GM19324 (cell line): ENCODE results near the gene DNAH3.
"Not testable (repeated sequence)": the region's sequence is repeated elsewhere in the genome, so short reads cannot be mapped to it uniquely, and the experiment has no call there.

Experiments used
- ATAC-seq: cut with Tn5 transposase; IDR thresholded peaks from one replicate; pipeline ENCODE4 v1.9.1; 2021; ENCODE audit warnings: mild to moderate bottlenecking, moderate library complexity; ENCODE audit not compliant: unreplicated experiment, low FRiP score

The DNAH3 gene

DNA sequence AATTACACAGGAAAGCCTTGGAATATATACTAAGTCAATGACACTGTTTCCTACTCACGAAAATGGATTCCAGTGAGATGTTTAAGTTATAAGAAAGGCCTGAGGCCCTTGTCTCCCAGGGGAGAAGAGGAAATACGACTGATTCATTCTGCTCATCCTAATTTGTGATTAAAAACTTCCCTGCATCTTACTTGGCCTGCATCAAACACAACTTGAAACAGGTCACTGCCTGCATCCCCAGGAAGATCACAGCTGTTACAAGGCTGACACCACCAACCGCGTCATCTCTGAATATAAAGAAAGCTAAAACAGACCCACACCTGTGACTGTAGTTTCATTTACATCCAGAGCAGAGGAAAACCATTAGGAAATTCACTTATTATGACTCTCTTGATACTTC, 121.9 kb downstream of the DNAH3 start:
- ATAC-seq: no peak

DNA sequence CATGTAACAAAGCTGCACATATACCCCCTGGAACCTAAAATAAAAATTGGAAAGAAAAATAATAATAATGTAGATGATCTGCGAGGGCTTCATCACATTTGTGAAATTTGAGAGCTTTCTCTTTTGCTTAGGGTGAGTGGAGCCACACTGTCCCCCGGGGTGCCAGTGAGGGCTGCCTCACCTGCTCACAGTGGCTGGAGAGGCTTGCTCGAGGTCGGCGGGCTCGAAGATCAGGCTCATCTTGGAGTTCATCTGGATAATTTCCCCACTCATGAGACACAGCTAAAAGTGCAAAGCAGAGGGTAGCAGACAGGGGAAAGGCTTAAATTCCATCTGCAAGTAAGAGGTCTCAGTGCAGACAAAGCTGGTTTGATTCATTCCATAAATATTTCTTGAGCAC, 123.8 kb downstream of the DNAH3 start:
- ATAC-seq: no peak

DNA sequence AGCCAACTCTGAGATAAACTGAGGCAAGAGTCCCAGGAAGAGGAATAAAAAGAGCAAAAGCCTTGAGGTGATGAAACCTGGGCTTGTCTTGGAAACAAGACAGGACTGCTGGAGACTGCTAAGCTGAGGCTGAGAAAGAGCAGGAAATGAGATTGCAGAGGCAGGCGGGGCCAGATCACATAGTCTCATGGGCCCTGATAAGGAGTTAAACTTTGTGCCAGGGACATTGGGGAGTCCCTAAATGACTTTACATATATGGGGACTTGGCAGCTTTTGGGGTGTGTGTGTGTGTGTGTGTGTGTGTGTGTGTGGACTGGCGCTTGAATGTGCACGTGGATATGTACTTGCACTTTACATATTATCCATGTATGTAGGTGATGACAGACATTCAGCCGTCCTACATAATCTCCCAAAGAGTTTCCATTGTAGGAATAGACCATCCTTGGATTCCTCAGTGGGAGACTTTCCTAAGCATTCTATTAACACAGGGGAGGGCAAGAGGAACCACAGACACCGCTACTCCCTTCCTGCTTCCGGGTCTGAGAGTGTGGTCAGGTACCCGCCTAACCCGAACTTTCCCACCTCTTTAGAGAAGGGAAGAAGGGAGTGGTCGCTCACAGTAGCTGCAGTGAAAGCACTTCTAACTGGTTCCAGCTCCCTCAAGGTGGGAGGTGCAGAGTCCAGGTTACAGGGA, 127.0 kb downstream of the DNAH3 start:
- ATAC-seq: no peak

DNA sequence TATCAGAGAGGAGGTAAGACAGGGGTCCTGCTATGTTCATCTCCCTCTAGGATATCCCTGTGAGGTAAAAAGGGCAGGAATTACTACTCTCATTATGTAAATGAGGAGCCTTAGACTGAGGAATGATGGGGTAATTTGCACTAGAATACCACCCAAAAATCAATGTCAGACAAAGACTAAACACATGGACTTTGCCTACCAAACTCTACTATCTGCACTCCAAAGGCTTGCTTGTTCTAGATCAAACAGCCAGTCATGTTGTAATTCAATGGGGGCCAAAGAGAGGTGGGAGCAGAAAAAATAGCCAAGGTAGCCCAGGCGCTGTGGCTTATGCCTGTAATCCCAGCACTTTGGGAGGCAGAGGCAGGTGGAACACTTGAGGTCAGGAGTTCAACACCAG, 129.3 kb downstream of the DNAH3 start:
- ATAC-seq: no peak

DNA sequence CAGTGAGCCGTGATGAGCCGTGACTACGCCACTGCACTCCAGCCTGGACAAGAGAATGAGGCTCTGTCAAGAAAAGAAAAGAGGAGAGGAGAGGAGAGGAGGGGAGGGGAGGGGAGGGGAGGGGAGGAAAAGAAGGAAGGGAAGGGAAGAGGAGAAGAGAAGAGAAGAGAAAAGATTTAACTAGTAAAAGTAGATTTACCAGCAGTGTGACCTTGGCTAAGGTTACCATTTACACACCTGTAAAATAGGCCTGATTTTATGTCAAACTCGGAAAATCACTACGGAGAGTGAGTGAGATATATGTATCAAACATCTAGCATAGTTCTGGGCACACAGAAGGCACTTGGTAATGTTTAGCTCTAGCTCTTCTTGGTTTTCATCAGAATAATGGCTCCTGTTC, 140.8 kb downstream of the DNAH3 start:
- no peak for ATAC-seq

DNA sequence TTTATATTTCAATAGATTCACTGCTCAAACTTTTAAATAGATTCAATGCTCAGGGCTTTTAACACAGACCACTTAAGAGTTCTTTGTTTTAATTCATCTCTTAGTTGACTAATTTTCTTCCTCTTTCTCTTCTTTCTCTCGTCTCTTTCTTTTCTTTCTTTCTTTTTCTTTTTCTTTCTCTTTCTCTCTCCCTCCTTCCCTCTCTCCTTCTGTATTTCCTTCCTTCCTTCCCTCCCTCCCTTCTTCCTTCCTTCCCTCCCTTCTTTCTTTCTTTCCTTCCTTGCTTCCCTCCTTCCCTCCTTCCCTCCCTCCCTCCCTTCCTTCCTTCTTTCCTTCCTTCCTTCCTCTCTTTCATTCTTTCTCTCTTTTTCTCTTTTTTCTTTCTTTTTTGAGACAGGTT, 145.6 kb downstream of the DNAH3 start:
- ATAC-seq: no peak

DNA sequence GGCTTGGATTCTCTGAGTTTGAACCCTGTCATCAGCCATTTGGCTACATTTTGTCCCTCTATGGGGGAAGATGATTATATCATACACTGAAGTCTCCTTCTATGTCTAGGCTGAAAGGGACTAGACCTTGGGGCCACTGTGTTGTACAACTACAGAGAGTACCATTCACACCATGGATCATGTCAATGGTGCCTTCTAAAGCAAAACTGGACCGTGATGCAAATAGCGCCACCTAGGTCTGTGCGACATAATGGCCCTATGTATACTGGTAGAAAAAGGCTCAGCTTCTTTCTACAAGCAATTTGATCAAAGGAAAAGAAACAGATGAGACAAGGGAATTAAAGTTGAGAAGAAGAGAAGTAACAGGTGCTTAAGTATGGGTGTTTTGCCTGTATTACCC, 149.4 kb downstream of the DNAH3 start:
- no peak for ATAC-seq

DNA sequence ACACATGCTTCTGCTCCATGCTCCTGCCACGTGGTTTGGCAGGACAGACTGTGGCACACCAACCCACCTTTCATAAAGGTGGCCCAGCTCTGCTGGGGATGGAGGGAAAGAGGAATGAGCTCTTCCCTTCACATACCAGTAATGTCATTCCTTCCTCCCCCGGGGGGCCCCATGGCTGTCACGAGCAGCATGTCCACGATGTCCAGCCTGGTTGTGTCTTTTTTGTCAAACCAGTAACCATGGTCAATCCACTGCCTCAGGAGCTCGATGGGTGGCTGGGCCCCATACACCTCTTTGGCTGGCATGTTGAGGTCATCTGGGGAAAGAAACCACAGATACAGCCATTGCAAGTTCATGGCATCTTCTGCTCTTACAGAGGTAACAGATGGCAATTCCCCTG, 153.5 kb downstream of the DNAH3 start:
- ATAC-seq: no peak

DNA sequence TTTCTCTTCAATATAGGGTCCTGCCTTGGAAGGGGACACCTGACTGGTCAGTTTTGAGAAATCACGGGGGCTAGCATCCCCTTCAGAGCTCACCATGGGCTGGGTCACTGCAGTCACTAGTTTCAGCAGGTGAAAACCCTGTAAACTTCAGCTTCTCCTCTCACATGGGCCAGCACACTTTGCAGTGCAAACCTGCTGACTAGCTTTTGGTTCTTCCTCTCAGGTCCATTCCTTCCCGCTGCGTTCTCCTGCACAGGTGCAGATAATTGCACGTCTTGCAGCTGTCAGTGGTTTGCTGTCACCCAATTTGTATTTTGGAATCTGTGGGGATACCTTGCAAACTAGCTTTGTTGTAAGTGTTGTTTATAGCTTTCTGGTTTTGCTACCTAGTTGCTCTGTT, 154.9 kb downstream of the DNAH3 start:
- ATAC-seq: no peak

DNA sequence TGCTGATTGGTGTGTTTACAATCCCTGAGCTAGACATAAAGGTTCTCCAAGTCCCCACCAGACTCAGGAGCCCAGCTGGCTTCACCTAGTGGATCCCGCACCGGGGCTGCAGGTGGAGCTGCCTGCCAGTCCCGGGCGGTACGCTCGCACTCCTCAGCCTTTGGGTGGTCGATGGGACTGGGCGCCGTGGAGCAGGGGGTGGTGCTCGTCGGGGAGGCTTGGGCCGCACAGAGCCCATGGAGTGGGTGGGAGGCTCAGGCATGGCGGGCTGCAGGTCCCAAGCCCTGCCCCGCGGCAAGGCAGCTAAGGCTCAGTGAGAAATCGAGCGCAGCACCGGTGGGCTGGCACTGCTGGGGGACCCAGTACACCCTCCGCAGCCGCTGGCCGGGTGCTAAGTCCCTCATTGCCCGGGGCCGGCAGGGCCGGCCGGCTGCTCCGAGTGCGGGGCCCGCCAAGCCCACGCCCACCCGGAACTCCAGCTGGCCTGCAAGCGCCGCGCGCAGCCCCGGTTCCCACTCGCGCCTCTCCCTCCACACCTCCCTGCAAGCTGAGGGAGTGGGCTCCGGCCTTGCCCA, 161.1 kb downstream of the DNAH3 start:
- not testable (repeated sequence) for ATAC-seq

DNA sequence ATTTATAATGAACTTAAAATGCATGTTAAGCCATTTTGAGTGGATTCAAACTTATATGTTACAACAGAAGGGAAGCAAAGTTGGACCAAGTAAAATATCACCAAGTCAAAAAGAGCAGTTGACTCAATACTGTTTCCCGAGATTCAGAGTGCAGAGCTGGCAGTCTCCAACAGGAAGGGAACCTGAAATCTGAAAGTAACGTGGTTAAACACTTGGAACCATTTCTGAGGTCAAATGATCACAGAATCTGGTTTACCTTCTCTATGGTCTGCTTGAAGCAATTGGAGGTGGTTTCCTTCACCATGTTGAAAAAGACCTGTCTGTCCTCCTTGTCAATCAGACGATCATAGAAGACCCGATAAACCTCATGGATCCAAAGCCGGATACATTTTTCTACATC, 163.6 kb downstream of the DNAH3 start:
- ATAC-seq: no peak

DNA sequence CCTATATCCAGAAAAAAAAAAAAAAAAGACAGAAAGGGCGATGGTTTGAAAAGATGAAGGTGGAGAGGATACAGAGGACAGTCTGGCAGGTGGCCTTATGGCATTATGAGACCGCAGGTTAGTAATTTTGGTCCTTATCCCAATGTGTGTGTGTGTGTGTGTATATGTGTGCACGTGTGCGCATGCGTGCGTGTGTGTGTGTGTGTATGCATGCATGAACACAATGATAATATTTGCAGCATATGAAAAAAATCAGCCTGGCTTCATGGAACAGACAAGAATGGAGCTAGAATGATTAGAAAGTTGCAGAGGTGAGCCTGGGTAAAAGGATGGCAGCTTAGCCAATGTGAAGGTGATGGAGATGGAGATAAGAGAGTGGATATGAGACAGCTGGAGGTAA, 166.6 kb downstream of the DNAH3 start:
- ATAC-seq: no peak

DNA sequence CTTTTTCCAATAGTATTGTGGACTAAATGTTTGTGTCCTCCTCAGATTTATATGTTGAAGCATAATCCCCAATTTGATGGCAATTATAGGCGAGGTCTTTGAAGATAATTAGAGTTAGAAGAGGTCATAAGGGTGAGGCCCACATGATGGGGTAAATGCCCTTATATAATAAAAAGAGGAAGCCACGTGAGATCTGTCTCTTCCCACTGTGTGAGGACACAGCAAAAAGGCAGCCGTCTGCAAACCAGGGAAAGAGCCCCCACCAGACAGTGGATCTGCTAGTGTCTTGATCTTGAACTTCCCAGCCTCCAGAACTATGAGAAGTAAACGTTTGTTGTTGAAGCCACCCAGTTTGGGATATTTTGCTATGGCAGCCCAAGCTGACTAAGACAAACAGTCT, 174.1 kb downstream of the DNAH3 start:
- ATAC-seq: no peak

DNA sequence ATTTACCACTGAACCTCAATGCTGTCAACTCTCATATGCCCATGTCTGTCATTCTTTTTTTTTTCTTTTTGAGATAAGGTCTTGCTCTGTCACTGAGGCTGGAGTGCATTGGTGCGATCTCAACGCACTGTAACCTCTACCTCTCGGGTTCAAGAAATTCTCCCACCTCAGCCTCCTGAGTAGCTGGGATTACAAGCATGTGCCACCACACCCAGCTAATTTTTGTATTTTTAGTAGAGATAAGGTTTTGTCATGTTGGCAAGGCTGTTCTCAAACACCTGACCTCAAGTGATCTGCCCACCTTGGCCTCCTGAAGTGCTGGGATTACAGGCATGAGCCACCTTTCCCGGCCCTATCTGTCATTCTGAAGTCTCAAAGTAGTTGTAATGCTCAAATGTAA, 177.4 kb downstream of the DNAH3 start:
- ATAC-seq: not testable (repeated sequence)

DNA sequence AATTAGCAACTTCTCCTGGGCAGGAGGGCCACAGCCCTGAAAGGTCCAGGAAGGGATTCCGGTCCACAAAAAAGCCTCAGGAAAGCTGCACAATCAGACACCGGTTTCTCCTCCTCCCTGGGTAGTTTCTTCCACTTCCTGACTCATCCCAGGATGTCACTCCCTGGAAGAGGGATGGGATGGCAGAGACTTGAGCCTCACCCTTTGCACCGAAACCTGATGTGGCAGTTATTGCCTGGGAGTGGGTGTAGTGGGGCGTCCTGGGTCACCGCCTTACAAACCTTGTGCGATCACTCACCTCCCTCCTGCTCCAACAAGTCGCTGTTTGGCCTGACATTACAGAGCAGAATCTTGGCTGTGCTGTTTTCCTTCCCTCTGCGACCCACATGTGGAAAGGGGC, 179.2 kb downstream of the DNAH3 start:
- no peak for ATAC-seq

DNA sequence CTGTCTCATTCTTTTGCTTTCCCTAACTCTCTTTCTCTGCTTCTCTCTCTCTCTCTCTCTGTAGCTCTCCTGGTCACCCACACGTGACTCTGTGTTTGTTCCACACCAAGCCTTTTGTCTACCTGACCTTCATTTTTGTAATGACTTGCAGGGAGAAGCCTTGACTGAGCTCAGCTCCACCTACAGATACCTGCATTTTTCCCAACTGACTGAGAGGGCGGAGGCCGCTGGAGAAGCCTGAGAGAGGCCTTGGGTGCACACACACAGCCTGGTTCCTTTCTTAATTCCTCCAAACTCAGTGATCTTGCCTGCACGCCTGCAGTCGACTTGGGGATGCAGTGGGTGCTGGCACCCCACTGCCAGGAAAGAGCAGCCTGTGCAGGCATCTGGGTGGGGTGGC, 181.3 kb downstream of the DNAH3 start:
- ATAC-seq: no peak

DNA sequence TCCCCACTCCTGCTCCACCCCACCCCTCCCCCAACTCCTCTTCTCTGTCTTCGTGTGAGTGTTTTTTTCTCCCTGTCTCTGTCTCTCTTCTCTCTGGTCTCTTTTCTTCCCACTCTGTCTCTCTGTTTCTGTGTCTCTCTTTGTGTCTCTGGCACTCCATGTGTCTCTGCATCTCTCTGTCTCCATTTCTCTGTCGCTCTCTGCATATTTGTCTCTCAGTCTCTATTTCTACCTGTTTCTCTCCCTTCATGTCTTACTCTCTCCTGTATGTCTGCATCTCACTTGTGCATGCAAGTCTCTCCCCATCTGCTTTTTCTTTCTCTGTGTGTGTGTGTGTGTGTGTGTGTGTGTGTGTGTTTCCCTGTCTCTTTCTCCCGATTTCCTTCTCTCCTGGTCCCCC, 181.9 kb downstream of the DNAH3 start:
- ATAC-seq: no peak

DNA sequence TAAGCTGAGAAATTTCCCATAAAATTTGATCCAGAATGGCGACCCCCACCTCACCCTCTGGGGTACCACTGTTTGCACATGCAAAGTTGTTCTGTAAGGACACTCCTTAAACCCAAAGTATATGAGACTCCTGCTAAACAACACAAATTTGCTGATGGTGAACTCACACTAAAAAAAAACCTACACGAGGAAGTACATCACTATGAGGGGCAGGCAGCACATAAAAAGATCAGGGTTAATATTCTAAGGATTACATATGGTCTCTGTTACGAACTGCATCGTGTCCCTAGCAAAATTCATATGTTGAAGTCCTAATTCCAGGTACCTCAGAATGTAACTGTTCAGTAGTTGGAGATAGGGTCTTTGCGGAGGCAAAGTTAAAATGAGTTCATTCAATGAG, 189.7 kb downstream of the DNAH3 start:
- no peak for ATAC-seq

DNA sequence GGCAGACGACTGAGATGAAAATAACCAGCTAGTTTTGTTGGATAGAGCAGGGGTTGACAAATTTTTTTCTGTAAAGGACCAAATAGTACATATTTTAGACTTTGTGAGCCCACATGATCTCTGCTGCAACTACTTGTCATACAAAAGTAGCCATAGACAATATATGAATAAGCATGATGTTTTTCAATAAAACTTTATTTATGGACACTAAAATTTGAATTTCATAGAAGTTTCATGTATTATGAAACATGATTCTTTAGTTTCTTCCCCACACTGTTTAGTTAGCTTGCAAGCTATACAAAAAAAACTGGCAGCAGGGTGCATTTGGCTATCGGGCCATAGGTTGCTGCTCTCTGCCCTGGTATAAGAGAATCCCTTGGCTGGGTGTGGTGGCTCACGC, 193.5 kb downstream of the DNAH3 start:
- ATAC-seq: no peak

DNA sequence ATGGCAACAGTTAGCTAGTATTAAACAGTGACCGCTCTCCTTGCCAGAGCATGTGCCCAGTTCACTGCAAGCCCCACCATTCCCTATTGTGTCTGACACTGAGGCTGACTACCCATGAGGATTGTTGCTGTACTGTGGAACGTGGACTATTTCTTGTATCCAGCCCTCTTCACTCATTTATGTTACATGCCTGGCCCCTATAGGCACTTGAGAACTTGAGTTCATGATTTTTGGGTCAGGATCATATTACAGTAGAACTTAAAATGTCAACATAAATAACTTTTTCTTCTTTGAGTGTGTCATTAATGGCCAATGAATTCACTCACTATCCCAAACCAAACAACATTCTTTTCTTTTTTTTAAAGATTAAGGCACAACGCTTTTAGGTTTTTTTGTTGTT, 194.3 kb downstream of the DNAH3 start:
- no peak for ATAC-seq

DNA sequence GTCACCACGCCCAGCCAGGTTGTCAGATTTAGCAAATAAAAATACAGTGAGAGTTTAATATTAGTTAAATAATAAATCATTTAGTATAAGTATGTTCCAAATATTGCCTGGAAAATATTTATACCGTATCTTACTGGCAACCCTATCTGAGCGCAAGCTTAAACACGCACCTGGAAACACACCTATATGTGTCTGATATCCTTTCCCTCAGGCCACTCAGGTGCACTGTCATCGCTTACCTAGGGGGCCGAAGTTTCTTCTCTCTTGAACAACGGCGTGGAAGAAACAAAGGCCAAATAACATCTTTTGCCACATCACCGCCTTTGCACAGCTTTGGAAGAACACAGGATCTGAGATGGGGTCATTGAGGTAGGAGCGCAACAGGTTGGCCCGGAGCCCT, 196.1 kb downstream of the DNAH3 start:
- no peak for ATAC-seq

DNA sequence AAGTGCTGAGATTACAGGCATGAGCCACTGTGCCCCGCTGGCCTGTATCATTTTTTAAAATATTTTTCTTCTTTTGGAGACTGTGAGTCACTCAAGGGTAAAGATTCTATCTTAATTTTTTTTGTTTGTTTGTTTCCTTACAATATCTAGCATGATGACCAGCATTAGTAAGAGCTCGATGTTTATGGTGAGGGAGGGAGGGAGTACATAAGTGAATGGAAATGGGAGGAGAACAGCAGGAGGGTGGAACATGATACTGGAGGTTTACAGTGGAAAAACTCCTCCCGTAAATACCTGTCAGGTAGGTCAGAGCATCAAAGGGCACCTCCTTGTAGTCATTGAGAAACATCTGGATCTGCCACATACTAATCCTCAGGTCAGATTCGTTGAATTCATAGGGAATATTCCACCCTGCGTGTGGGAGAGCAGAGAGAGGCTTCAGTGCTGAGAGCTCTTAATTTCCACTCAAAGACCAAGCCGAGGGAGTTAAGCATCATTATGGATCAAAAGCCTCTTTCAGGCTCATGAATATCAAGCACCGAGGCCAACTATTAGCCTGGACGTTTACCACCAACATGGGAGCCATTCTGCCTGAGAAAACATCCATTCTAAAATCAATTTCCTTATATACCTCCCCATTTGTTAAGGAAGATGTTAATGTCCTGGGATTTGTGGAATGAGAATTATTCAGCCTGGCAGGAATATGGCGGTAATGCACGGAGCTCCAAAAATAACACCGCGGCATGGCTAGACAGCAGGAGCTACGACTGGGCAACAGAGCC, 198.3 kb downstream of the DNAH3 start:
- no peak for ATAC-seq
